Natural killer cell (primary cell): ENCODE data around the gene NHSL1. TPM values are rescaled to one million over a fixed set of nuclear protein-coding genes. Genes with fewer than 3 reads are reported as not detected.

Experiments
- ATAC-seq, 3 donors: fragments of 150-1000 bp in 2 of 3; fragments of 200-7000 bp in 1 of 3; cut with Tn5 transposase; 1 replicate in 1 of 3; 2 replicates in 2 of 3; pipeline ENCODE4 v1.10.0; 2021; ENCODE audit warnings: mild to moderate bottlenecking in 2 of 3, moderate library complexity in 2 of 3
- DNase-seq, 2 donors: peaks; one replicate each; pipeline versions ENCODE4 v3.0.0 to v3.0.0-alpha.2; 2013 to 2021; ENCODE audit warnings: mixed read lengths in 1 of 2
- H3K27ac ChIP-seq: one replicate; pipeline ENCODE4 v1.5.1; 2013; ENCODE audit warnings: mild to moderate bottlenecking, low read length
- H3K27me3 ChIP-seq: one replicate; pipeline ENCODE4 v1.6.1; 2013; ENCODE audit warnings: low read length; ENCODE audit not compliant: control insufficient read depth, insufficient read depth
- H3K36me3 ChIP-seq: one replicate; pipeline ENCODE4 v1.6.1; 2013; ENCODE audit warnings: low read length; ENCODE audit not compliant: control insufficient read depth, insufficient read depth
- H3K4me1 ChIP-seq: one replicate; pipeline ENCODE4 v1.6.1; 2013; ENCODE audit warnings: low read length; ENCODE audit not compliant: control insufficient read depth, insufficient read depth
- H3K4me3 ChIP-seq: one replicate; pipeline ENCODE4 v1.5.1; 2013; ENCODE audit warnings: low read length
- H3K9me3 ChIP-seq: one replicate; pipeline ENCODE4 v1.6.1; 2013; ENCODE audit warnings: low read length; ENCODE audit not compliant: control insufficient read depth, insufficient read depth
- H3K27ac Mint-ChIP-seq, 2 donors: one replicate each; pipeline ENCODE4 v1.8.0; 2022; ENCODE audit warnings: mild to moderate bottlenecking in 2 of 2, mixed read lengths in 2 of 2, moderate library complexity in 1 of 2
- H3K27me3 Mint-ChIP-seq, 2 donors: one replicate each; pipeline ENCODE4 v1.8.0; 2022; ENCODE audit warnings: low read depth in 2 of 2, mixed read lengths in 2 of 2
- H3K36me3 Mint-ChIP-seq: one replicate; pipeline ENCODE4 v1.8.0; 2022; ENCODE audit warnings: mixed read lengths
- H3K4me1 Mint-ChIP-seq, 2 donors: one replicate each; pipeline ENCODE4 v1.8.0; 2022; ENCODE audit warnings: mixed read lengths in 2 of 2
- H3K4me3 Mint-ChIP-seq: one replicate; pipeline ENCODE4 v1.8.0; 2022; ENCODE audit warnings: mild to moderate bottlenecking, moderate library complexity, mixed read lengths
- H3K9me3 Mint-ChIP-seq, 2 donors: one replicate each; pipeline ENCODE4 v1.8.0; 2022; ENCODE audit warnings: mixed read lengths in 2 of 2
- CTCF ChIP-seq: fragments of 200-600 bp; IDR thresholded peaks from one replicate; pipeline ENCODE4 v1.8.0; 2022; ENCODE audit warnings: antibody characterized with exemption
- WGBS: methylation state at CpG from one replicate; pipeline ENCODE4 v1.1.7; 2013; ENCODE audit warnings: missing lambda C conversion rate; ENCODE audit not compliant: insufficient coverage; 5-methylcytosine and 5-hydroxymethylcytosine counted together
- intact Hi-C: fragments of 100-400 bp; cut with micrococcal nuclease; formaldehyde crosslinking; loops from one replicate; pipeline ENCODE4 v1.14.2; 2022
- total RNA-seq, 4 donors: library from RNA; stranded (reverse); fragments of 120-200 nt in 1 of 4; gene quantifications; one replicate each; pipeline versions ENCODE4 v1.2.3 to v1.2.4, GENCODE V29; 2013 to 2022

NHSL1 gene
- total RNA-seq, 3 donors from 2014 or later (not counting 1 experiment from before 2014, with no cell fraction given), result 0.38 to 0.75 (median 0.68) TPM

GRCh38 chr6:138406443-138406842, 92.9 kb downstream of the NHSL1 start:
- DNase-seq, result peak in 1 of 2 donors; percentile 25

DNA sequence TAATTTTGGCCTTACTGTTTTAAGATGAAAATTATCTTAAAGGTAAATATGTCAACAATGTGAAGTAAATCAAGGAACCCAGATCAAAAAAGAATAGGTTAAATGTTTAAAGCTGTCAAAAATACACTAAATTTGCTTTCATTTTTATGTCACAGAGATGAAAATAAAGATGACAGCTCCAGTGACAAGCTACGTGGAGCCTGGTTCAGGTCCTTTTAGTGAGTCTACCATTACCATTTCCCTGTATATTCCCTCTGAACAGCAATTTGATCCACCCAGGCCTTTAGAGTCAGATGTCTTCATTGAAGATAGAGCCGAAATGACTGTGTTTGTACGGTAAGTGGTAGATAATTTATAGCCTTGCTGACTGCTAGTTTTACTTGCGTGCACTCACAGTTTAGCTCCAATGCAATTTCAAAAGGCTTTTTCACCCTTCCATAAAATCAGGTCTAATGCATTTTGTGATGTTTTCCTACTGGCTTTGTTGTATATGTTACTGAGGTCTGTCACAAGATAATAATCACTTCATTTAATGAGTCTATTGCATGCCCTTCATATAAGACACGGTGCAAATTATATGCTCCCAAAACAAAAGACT, 93.4 kb downstream of the NHSL1 start:
- Mint-ChIP-seq H3K9me3 (no peaks in the 10 kb centered on the region), H3K4me1 (peaks cover 5 to 20% of the 10 kb centered on the region in 2 donors), H3K4me3 (peak overlapping the region; percentile 84), H3K27me3 (peaks cover 0 to 2% of the 10 kb centered on the region in 2 donors), H3K27ac (peak overlapping the region; percentile 70 to 77), H3K36me3 (no peaks in the 10 kb centered on the region)
- WGBS, result 89% methylated on average over 5 of the region's 5 CpGs
- no peak for DNase-seq
- Histone ChIP-seq H3K4me3 (no peak overlapping the region), H3K27me3 (no peaks in the 10 kb centered on the region), H3K9me3 (no peaks in the 10 kb centered on the region), H3K4me1 (peaks cover 18% of the 10 kb centered on the region), H3K27ac (no peak overlapping the region), H3K36me3 (peaks cover 41% of the 10 kb centered on the region)
- intact Hi-C loops, result no loop called here
- TF ChIP-seq CTCF, result no peak
- no peak for ATAC-seq

More at GRCh38 chr6:138406443-138406842, 92.9 kb downstream of the NHSL1 start:
- intact Hi-C loops, result no loop called here
- no peaks in the 10 kb centered on the region for H3K9me3 ChIP-seq
- H3K27ac ChIP-seq, result no peak overlapping the region
- H3K4me1 ChIP-seq, result peaks cover 18% of the 10 kb centered on the region
- peaks cover 0 to 2% of the 10 kb centered on the region in 2 donors for H3K27me3 Mint-ChIP-seq
- WGBS, result 83% methylated on average over 1 of the region's 2 CpGs
- H3K36me3 Mint-ChIP-seq, result no peaks in the 10 kb centered on the region
- H3K4me3 Mint-ChIP-seq, result no peak overlapping the region
- no peak overlapping the region for H3K4me3 ChIP-seq
- H3K36me3 ChIP-seq, result peaks cover 44% of the 10 kb centered on the region
- TF ChIP-seq CTCF, result no peak
- H3K4me1 Mint-ChIP-seq, result peaks cover 5 to 20% of the 10 kb centered on the region in 2 donors
- H3K27ac Mint-ChIP-seq, result peak overlapping the region; percentile 70 to 77
- ATAC-seq, result no peak
- H3K9me3 Mint-ChIP-seq, result no peaks in the 10 kb centered on the region
- H3K27me3 ChIP-seq, result no peaks in the 10 kb centered on the region

GRCh38 chr6:138404666-138405337, 94.5 kb downstream of the NHSL1 start:
- TF ChIP-seq CTCF, result no peak
- Mint-ChIP-seq H3K27ac (peak overlapping the region; percentile 70 to 77), H3K4me3 (peak overlapping the region; percentile 84), H3K4me1 (peaks cover 5 to 18% of the 10 kb centered on the region in 2 donors), H3K27me3 (peaks cover 0 to 4% of the 10 kb centered on the region in 2 donors), H3K9me3 (no peaks in the 10 kb centered on the region), H3K36me3 (no peaks in the 10 kb centered on the region)
- DNase-seq, result peak; percentile 19 to 60
- no peaks in the 10 kb centered on the region for H3K27me3 ChIP-seq
- no peaks in the 10 kb centered on the region for H3K9me3 ChIP-seq
- WGBS, result 14% methylated on average over 34 of the region's 35 CpGs
- H3K4me3 ChIP-seq, result peak overlapping the region; percentile 89
- H3K36me3 ChIP-seq, result peaks cover 33% of the 10 kb centered on the region
- peaks cover 18% of the 10 kb centered on the region for H3K4me1 ChIP-seq
- H3K27ac ChIP-seq, result peak overlapping the region; percentile 64
- ATAC-seq, result peak; percentile 15 to 24 (median 22)
- intact Hi-C loops, result no loop called here
